Measurements from ENCODE around the gene EEF2KMT. TPM values are rescaled to one million over a fixed set of nuclear protein-coding genes. Genes with fewer than 3 reads are reported as not detected.

EEF2KMT gene
- total and polyA plus RNA-seq, 2 donors (not counting 3 experiments of a cell fraction or from before 2014, with no cell fraction given), result 13.9 to 15.5 TPM

- DNase-seq (ENCODE audit: low read depth, low spot score) (no peak), FAIRE-seq (no peak)
- Histone ChIP-seq H3K4me3 (replicated peaks in 1 of 3; ENCODE audit: insufficient read depth in 1 of 3, low read depth in 1 of 3, low read length in 3 of 3) (no peak overlapping the region), H3K36me3 (ENCODE audit: control insufficient read depth in 2 of 2, extremely low read depth in 1 of 2, insufficient read depth in 2 of 2, low read length in 2 of 2) (no peaks in the 10 kb centered on the region), H3K9me3 (replicated peaks; ENCODE audit: control insufficient read depth, insufficient read depth, low read length) (no peaks in the 10 kb centered on the region), H3K27me3 (ENCODE audit: control insufficient read depth in 2 of 2, insufficient read depth in 2 of 2, low read length in 2 of 2) (peaks cover 0 to 3% of the 10 kb centered on the region in 2 experiments), H3K27ac (ENCODE audit: insufficient read depth, low read depth, low read length) (no peak overlapping the region), H3K4me1 (ENCODE audit: control insufficient read depth, extremely low read depth, insufficient read depth, low read length) (no peaks in the 10 kb centered on the region), H4K20me1 (replicated peaks; ENCODE audit: control insufficient read depth, extremely low read depth, insufficient read depth, low read length) (no peaks in the 10 kb centered on the region), H2AFZ (ENCODE audit: low read depth, low read length) (no peak overlapping the region), H3K9ac (replicated peaks; ENCODE audit: extremely low read depth, insufficient read depth, low read length) (no peak overlapping the region), H3K4me2 (ENCODE audit: insufficient read depth, low read length) (no peak overlapping the region), H3K9me1 (replicated peaks; ENCODE audit: control insufficient read depth, extremely low read depth, insufficient read depth, low read length) (no peaks in the 10 kb centered on the region), H3K79me2 (ENCODE audit: control insufficient read depth, insufficient read depth, low read length) (no peaks in the 10 kb centered on the region)
- TF ChIP-seq POLR2A (IDR thresholded peaks at IDR 0.05; ENCODE audit: low read depth, low read length) (no peak), MYC (IDR thresholded peaks at IDR 0.05; ENCODE audit: low read depth, low read length) (no peak), CTCF (IDR thresholded peaks at IDR 0.05; ENCODE audit: extremely low read depth in 1 of 2, insufficient read depth in 1 of 2, low read depth in 1 of 2, low read length in 2 of 2) (no peak), POLR2AphosphoS5 (IDR thresholded peaks at IDR 0.05; ENCODE audit: insufficient read depth, low read depth, low read length) (no peak), EZH2 (IDR thresholded peaks at IDR 0.05; ENCODE audit: borderline replicate concordance, low read depth, low read length, severe bottlenecking) (no peak), JUN (IDR thresholded peaks at IDR 0.05; ENCODE audit: borderline replicate concordance, insufficient read depth, insufficient read length, low read depth) (no peak), GATA2 (IDR thresholded peaks at IDR 0.05; ENCODE audit: insufficient read depth, insufficient read length, low read depth, low read length) (no peak), MAX (IDR thresholded peaks at IDR 0.05; ENCODE audit: insufficient read depth, insufficient read length) (no peak)
- POLR2A ChIA-PET, result no interaction called here
- CTCF ChIA-PET, result interaction anchor here (0.7 kb wide), 1 partner anchor 35 kb away, joined by 3 read pairs; no protein-coding TSS in a partner anchor
- BruUV-seq (replicated peaks), result no TSS peak
- dilution Hi-C loops (cut with MboI; ENCODE audit: extremely low pct_ligation_motif_present, low sequenced_read_pairs), result no loop called here
- intact Hi-C loops (cut with micrococcal nuclease), result no loop called here
Measured at GRCh38 chr16:5060073-5060641, 37.4 kb downstream of the EEF2KMT start.

All from endothelial cell of umbilical vein (primary cell).